ENCODE data around the gene B9D1.

- TF ChIP-seq EZH2 (IDR thresholded peaks at IDR 0.05) = no peak
- TF ChIP-seq CTCF (IDR thresholded peaks at IDR 0.05 in 2 of 3, conservative IDR thresholded peaks at IDR 0.05 in 1 of 3; ENCODE audit: borderline replicate concordance in 1 of 3, insufficient read depth in 1 of 3, low read depth in 2 of 3, low read length in 2 of 3) = no peak
- no peak for TF ChIP-seq ELF1 (IDR thresholded peaks at IDR 0.05; ENCODE audit: borderline replicate concordance, low read depth)
- no peak for TF ChIP-seq REST (IDR thresholded peaks at IDR 0.05; ENCODE audit: low read depth)
- TF ChIP-seq CEBPB (IDR thresholded peaks at IDR 0.05; ENCODE audit: low read depth) = no peak
Observed at GRCh38 chr17:19325542-19325941, 37.0 kb downstream of the B9D1 start.

Data from HCT116 (cell line).